IMR-90 (cell line): ENCODE results near the gene RGS9. TPM values are rescaled to one million over a fixed set of nuclear protein-coding genes. Genes with fewer than 3 reads are reported as not detected.

Source experiments
- ATAC-seq: fragments of 200-7000 bp; cut with Tn5 transposase; 2 replicates; pipeline ENCODE4 v1.9.1; 2020; ENCODE audit warnings: low read depth, mild to moderate bottlenecking, moderate library complexity
- BruUV-seq: library from RNA; stranded (reverse); fragments of 400-500 nt; replicated peaks from 2 replicates; lab custom pipeline; 2021; lab: Mats Ljungman, UMichigan
- CTCF ChIA-PET: fragments of 300-600 bp; formaldehyde crosslinking; extraction: SDS; loops from one replicate; lab custom pipeline; 2021; ENCODE audit warnings: antibody characterized with exemption; lab: Yijun Ruan, JAX
- POLR2A ChIA-PET: fragments of 300-600 bp; sonication (Branson Sonifier 250); formaldehyde crosslinking; loops from one replicate; lab custom pipeline; 2022; ENCODE audit warnings: antibody characterized with exemption; ENCODE audit not compliant: unreplicated experiment; lab: Charles Lee
- DNase-seq: peaks from one replicate; pipeline ENCODE4 v3.0.0; 2013
- H2AFZ ChIP-seq: replicated peaks from 2 replicates; pipeline ENCODE3; 2013; ENCODE audit warnings: low read length, mild to moderate bottlenecking; ENCODE audit not compliant: poor library complexity
- H2AK5ac ChIP-seq: 2 replicates; pipeline ENCODE4 v1.6.1; 2013; ENCODE audit warnings: low read depth, low read length, inconsistent platforms
- H2AK9ac ChIP-seq: replicated peaks from 2 replicates; pipeline ENCODE3; 2013; ENCODE audit warnings: mild to moderate bottlenecking, low read depth, low read length, moderate library complexity; ENCODE audit not compliant: poor library complexity
- H2BK120ac ChIP-seq: 2 replicates; pipeline ENCODE4 v1.6.1; 2013; ENCODE audit warnings: low read depth, low read length, inconsistent platforms
- H2BK15ac ChIP-seq: 3 replicates; pipeline ENCODE4 v1.6.1; 2013; ENCODE audit warnings: low read depth, low read length, inconsistent platforms
- H2BK20ac ChIP-seq: 2 replicates; pipeline ENCODE4 v1.6.1; 2013; ENCODE audit warnings: low read depth, mild to moderate bottlenecking, inconsistent platforms, low read length, moderate library complexity
- H2BK5ac ChIP-seq: 2 replicates; pipeline ENCODE4 v1.6.1; 2013; ENCODE audit warnings: mild to moderate bottlenecking, low read depth, low read length, inconsistent platforms; ENCODE audit not compliant: poor library complexity, severe bottlenecking
- H3K14ac ChIP-seq: replicated peaks from 2 replicates; pipeline ENCODE4 v1.6.1; 2013; ENCODE audit warnings: low read depth, low read length, inconsistent platforms
- H3K18ac ChIP-seq: 2 replicates; pipeline ENCODE4 v1.6.1; 2013; ENCODE audit warnings: low read depth, low read length, control low read depth
- H3K23ac ChIP-seq: 2 replicates; pipeline ENCODE4 v1.6.1; 2013; ENCODE audit warnings: low read depth, low read length, inconsistent platforms
- H3K27ac ChIP-seq: 2 replicates; pipeline ENCODE4 v1.5.1; 2013; ENCODE audit warnings: mild to moderate bottlenecking, control low read depth, low read length; ENCODE audit not compliant: insufficient read depth
- H3K27me3 ChIP-seq: 2 replicates; pipeline ENCODE4 v1.6.1; 2013; ENCODE audit warnings: low read length; ENCODE audit not compliant: control insufficient read depth, insufficient read depth
- H3K36me3 ChIP-seq: 2 replicates; pipeline ENCODE4 v1.6.1; 2013; ENCODE audit warnings: low read length, mixed read lengths; ENCODE audit not compliant: control insufficient read depth, insufficient read depth
- H3K4ac ChIP-seq: 2 replicates; pipeline ENCODE4 v1.6.1; 2013; ENCODE audit warnings: low read depth, low read length, inconsistent platforms
- H3K4me1 ChIP-seq: 2 replicates; pipeline ENCODE4 v1.6.1; 2013; ENCODE audit warnings: low read length, mixed read lengths; ENCODE audit not compliant: control insufficient read depth, insufficient read depth
- H3K4me2 ChIP-seq: 2 replicates; pipeline ENCODE4 v1.6.1; 2013; ENCODE audit warnings: low read depth, mild to moderate bottlenecking, control low read depth, low read length, moderate library complexity
- H3K4me3 ChIP-seq: 2 replicates; pipeline ENCODE4 v1.5.1; 2013; ENCODE audit warnings: low read depth, mild to moderate bottlenecking, control low read depth, low read length, moderate library complexity; ENCODE audit not compliant: insufficient read depth
- H3K56ac ChIP-seq: 2 replicates; pipeline ENCODE4 v1.6.1; 2013; ENCODE audit warnings: low read length, inconsistent platforms; ENCODE audit not compliant: insufficient read depth; ENCODE audit errors: extremely low read depth
- H3K79me1 ChIP-seq, 2 experiments: 2 replicates each; pipeline ENCODE4 v1.6.1; 2013; ENCODE audit warnings: low read length in 2 of 2, inconsistent platforms in 1 of 2, low read depth in 1 of 2
- H3K9ac ChIP-seq: 2 replicates; pipeline ENCODE4 v1.6.1; 2013; ENCODE audit warnings: low read depth, low read length, control low read depth
- H3K9me1 ChIP-seq: 2 replicates; pipeline ENCODE4 v1.6.1; 2013; ENCODE audit warnings: low read length, inconsistent platforms; ENCODE audit not compliant: insufficient read depth
- H3K9me3 ChIP-seq: 2 replicates; pipeline ENCODE4 v1.6.1; 2013; ENCODE audit warnings: low read length; ENCODE audit not compliant: control insufficient read depth, insufficient read depth
- H4K20me1 ChIP-seq: 2 replicates; pipeline ENCODE4 v1.6.1; 2013; ENCODE audit warnings: low read length, inconsistent platforms; ENCODE audit not compliant: insufficient read depth
- H4K5ac ChIP-seq: 2 replicates; pipeline ENCODE4 v1.6.1; 2013; ENCODE audit warnings: mild to moderate bottlenecking, low read depth, low read length, control low read depth
- H4K8ac ChIP-seq, 2 experiments: 2 replicates each; pipeline ENCODE4 v1.6.1; 2013; ENCODE audit warnings: low read depth in 2 of 2, low read length in 2 of 2, control low read depth in 1 of 2, inconsistent platforms in 1 of 2
- H4K91ac ChIP-seq: 2 replicates; pipeline ENCODE4 v1.6.1; 2013; ENCODE audit warnings: low read depth, low read length, inconsistent platforms; ENCODE audit not compliant: insufficient read depth
- MAFK ChIP-seq: IDR thresholded peaks from 2 replicates; pipeline ENCODE4 v1.6.1; 2012; ENCODE audit warnings: low read depth, low read length, improper control_type of control experiment
- MXI1 ChIP-seq: IDR thresholded peaks from 2 replicates; pipeline ENCODE4 v1.6.1; 2012; ENCODE audit warnings: low read depth, mild to moderate bottlenecking, low read length, moderate library complexity, borderline replicate concordance
- WGBS, 2 experiments: methylation state at CpG; one replicate each; pipeline versions ENCODE4 v1.1.5 to v1.1.7; 2013; ENCODE audit warnings: missing lambda C conversion rate in 2 of 2; ENCODE audit not compliant: insufficient read length in 1 of 2; ENCODE audit errors: extremely low coverage in 2 of 2; 5-methylcytosine and 5-hydroxymethylcytosine counted together
- dilution Hi-C: fragments of 300-500 bp; cut with HindIII; formaldehyde crosslinking; loops from one replicate; pipeline ENCODE4 v1.14.3; 2018; ENCODE audit warnings: low sequenced_read_pairs; ENCODE audit not compliant: unreplicated experiment
- in situ Hi-C: fragments of 300-500 bp; cut with MboI; formaldehyde crosslinking; loops from 3 replicates; pipeline ENCODE4 v1.14.3; 2019; ENCODE audit warnings: low sequenced_read_pairs, inconsistent platforms, mixed read lengths
- intact Hi-C: fragments of 100-400 bp; cut with micrococcal nuclease; formaldehyde crosslinking; loops from 2 replicates; pipeline ENCODE4 v1.10.0; 2022
- polyA plus RNA-seq, 3 experiments: library from polyadenylated mRNA; depleted of rRNA; stranded (reverse); fragments of >200 nt; gene quantifications; 2 replicates each; pipeline ENCODE4 v1.2.3, GENCODE V29; 2012; ENCODE audit warnings: low replicate concordance in 1 of 3
- total RNA-seq: library from RNA; depleted of rRNA; stranded (reverse); fragments of >200 nt; gene quantifications from 2 replicates; pipeline ENCODE4 v1.2.3, GENCODE V29; 2012

RGS9 gene
- total and polyA plus RNA-seq, 2 of the 4 experiments (the other 2 are of a cell fraction): 0.90 to 1.1 TPM

GRCh38 chr17:65261682-65262636 is 124.8 kb downstream of the RGS9 start:
- no peak overlapping the region for H2BK20ac ChIP-seq
- H2AK5ac ChIP-seq: no peak overlapping the region
- H3K4me2 ChIP-seq: no peak overlapping the region
- ChIA-PET POLR2A (no interaction called here), CTCF (interaction anchor here (0.7 to 1.1 kb wide), 2 partner anchors 33 to 517 kb away, joined by 3 read pairs; no protein-coding TSS in a partner anchor)
- H4K8ac ChIP-seq: no peak overlapping the region
- no peak overlapping the region for H4K5ac ChIP-seq
- H2AFZ ChIP-seq: no peak overlapping the region
- H3K56ac ChIP-seq: no peak overlapping the region
- H3K27ac ChIP-seq: no peak overlapping the region
- intact Hi-C loops: no loop called here
- H3K23ac ChIP-seq: no peak overlapping the region
- peaks cover 12% of the 10 kb centered on the region for H3K27me3 ChIP-seq
- H3K36me3 ChIP-seq: no peaks in the 10 kb centered on the region
- 0 out of 2 replicates have a peak, but pooled peaks have one; percentile 34 for TF ChIP-seq MAFK
- no peak for TF ChIP-seq MXI1
- H3K9ac ChIP-seq: no peak overlapping the region
- H2BK120ac ChIP-seq: no peak overlapping the region
- no peak overlapping the region for H2BK5ac ChIP-seq
- DNase-seq (peak; percentile 46), ATAC-seq (no peak)
- peaks cover 2% of the 10 kb centered on the region; the same call in 1 of the 2 replicates for H3K9me3 ChIP-seq
- no peak overlapping the region for H3K18ac ChIP-seq
- H3K14ac ChIP-seq: no peak overlapping the region
- no peak overlapping the region for H3K4ac ChIP-seq
- no peak overlapping the region for H2BK15ac ChIP-seq
- no peak overlapping the region for H4K91ac ChIP-seq
- no peak overlapping the region for H3K4me3 ChIP-seq
- H3K9me1 ChIP-seq: no peaks in the 10 kb centered on the region
- no peaks in the 10 kb centered on the region for H4K20me1 ChIP-seq
- BruUV-seq: no TSS peak
- no peak overlapping the region for H2AK9ac ChIP-seq
- dilution Hi-C loops: no loop called here
- H3K4me1 ChIP-seq: no peaks in the 10 kb centered on the region
- no peaks in the 10 kb centered on the region for H3K79me1 ChIP-seq
- in situ Hi-C loops: no loop called here
- WGBS, 2 experiments: no CpG with 5 or more reads among the region's 8 CpGs
